DMS53 treated with DMSO at 0.1 percent for 48 hours (cell line): Measurements from ENCODE around the gene UBE3D.
"Not testable (repeated sequence)": the region's sequence is repeated elsewhere in the genome, so short reads cannot be mapped to it uniquely, and the experiment has no call there.

Source experiments
- DNase-seq: peaks from one replicate; lab custom pipeline; 2025; ENCODE audit not compliant: unreplicated experiment; lab: John Stamatoyannopoulos, UW

The UBE3D gene

GRCh38 chr6:82917346-82918064, 148.1 kb downstream of the UBE3D start:
- no peak for DNase-seq

- peak; percentile 89 for DNase-seq
Observed at GRCh38 chr6:82915666-82916065, 150.0 kb downstream of the UBE3D start.

- DNase-seq, result no peak
Observed at GRCh38 chr6:82914511-82914910, 151.1 kb downstream of the UBE3D start.

DNA sequence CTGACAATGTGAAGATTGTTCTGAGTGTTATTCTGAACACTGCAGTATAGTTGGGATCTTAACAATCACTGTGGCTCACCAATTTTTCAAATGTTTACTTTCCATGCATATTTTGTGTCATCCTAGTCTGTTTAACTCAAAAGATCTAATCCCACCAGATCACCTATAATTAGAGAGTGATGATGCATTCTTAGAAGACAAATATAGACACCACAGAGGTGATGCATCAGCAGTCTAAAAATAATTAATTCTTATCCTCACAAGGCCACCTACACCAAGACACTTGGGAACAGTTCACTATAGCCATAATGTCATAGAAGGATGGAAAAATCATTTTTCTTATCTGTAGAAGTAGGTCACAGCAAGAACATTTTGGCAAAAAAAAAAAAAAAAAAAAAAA, 154.8 kb downstream of the UBE3D start:
- DNase-seq, result no peak

DNA sequence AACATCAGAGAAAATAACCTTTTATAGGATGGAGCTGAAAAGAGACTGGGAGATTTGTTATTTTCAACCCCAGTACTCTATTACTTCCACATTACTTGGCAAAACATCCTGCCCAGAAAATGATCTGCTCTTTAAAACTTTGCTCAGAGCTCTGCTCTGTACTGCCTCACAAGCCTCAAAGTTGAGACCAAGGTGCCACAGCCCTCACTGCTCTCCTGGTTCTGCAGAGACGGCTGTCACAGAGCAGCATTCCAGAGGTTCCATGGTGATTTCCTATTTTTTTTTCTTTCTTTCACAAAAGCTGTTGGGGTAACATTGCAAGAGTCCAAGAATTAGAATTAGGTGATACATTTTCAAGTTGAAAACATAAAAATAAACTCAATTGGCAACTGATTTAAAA, 155.2 kb downstream of the UBE3D start:
- DNase-seq, result no peak

- no peak for DNase-seq
Observed at GRCh38 chr6:82909551-82909950, 156.1 kb downstream of the UBE3D start.

- DNase-seq, result no peak
Observed at GRCh38 chr6:82908661-82909060, 157.0 kb downstream of the UBE3D start.

- DNase-seq, result no peak
Observed at GRCh38 chr6:82906951-82907350, 158.7 kb downstream of the UBE3D start.

GRCh38 chr6:82906489-82906888, 159.2 kb downstream of the UBE3D start:
- no peak for DNase-seq

GRCh38 chr6:82904860-82905259, 160.8 kb downstream of the UBE3D start:
- peak; percentile 38 for DNase-seq

DNA sequence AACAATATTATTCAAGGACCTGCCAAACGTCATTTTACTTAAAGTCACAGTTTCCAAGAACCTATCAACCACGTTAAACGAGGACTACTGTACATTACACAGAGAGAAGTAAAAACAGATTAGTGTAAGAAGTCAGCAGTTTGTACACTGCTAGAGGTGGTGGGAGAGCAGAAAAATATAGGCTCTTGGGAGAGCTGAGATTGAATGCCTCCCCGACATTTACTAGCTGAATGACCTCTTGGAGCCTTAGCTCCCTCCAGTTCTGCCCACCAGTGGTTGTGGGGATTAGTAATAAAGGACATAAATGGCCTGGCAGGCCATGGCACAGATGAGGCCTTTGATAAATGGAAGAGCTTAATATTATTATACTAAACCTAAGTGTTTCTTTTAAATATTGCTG, 161.4 kb downstream of the UBE3D start:
- no peak for DNase-seq

- DNase-seq, result no peak
Observed at GRCh38 chr6:82902290-82902689, 163.4 kb downstream of the UBE3D start.

GRCh38 chr6:82894653-82895259, 170.9 kb downstream of the UBE3D start:
- DNase-seq, result no peak

DNA sequence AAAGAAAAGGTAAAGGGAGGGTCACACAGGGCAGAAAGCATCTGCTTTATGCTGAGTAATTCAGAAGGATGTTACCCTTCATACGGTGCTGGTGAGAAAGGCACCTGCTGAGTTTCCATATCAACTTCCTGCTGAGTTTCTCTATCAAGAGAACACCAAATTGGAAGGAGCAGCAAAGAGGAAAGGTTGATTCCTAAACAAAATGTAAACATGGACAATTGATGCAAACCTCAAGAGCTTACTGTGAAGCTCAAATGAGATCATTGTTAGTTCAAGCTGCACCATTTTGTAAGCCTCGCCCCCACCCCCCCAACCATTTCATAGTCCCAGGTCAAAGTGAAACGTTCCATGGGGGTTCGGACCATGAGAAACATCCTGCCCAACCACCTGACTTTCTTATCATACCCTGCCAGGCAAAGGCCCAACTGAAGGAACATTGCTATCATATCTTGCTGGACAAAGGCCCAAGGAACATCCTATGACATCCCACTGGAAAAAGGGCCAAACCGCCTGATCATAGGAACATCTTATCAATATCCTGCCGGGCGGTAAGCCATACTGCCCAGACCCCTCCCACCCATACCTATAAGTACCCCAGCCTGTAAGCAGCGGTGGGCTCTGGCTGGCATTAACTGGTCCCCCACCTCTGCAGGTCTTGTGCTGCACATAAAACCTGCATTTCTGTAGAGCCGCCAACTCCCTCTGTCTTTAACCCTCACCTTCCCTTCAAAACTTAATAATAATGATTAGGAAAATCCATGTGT, 171.6 kb downstream of the UBE3D start:
- DNase-seq, result no peak

- DNase-seq, result not testable (repeated sequence)
Observed at GRCh38 chr6:82891503-82891902, 174.1 kb downstream of the UBE3D start.

- DNase-seq, result no peak
Observed at GRCh38 chr6:82891076-82891475, 174.6 kb downstream of the UBE3D start.

DNA sequence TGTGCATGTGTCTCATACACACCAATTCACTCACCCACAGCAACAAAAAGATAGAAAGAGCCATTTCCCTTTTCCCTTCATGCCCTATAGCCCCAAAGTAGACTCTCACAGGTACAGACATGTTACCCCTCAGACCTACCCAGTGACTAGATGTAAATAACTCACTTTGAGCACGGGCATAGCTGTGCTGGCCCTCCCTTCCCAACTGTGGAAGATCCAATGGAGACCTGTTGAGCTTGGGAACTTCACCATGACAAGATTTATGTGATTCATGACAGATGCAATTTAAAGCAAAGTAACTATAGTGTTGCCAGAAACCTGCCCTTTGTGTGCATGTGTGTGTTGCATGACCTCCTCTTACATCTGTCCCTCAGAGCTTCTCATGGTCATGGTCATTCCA, 175.4 kb downstream of the UBE3D start:
- DNase-seq, result no peak

DNA sequence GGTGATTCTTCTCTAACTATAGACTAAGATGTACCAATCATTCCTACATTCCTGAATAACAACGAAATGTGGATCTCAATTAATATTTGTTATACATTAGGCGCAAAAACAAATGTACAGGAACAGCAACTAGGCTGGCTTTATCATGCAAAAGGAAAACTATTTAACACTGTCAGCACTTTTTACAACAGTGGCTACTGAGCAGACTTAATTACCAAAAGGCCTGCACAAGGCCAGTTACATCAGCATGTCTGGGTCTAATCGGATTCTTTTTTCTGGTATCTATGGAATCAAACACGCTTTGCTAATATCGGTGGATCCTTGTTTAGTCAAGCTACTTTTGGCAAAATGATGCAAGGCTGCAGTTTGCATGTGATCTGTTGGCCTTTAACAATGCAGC, 176.5 kb downstream of the UBE3D start:
- no peak for DNase-seq

DNA sequence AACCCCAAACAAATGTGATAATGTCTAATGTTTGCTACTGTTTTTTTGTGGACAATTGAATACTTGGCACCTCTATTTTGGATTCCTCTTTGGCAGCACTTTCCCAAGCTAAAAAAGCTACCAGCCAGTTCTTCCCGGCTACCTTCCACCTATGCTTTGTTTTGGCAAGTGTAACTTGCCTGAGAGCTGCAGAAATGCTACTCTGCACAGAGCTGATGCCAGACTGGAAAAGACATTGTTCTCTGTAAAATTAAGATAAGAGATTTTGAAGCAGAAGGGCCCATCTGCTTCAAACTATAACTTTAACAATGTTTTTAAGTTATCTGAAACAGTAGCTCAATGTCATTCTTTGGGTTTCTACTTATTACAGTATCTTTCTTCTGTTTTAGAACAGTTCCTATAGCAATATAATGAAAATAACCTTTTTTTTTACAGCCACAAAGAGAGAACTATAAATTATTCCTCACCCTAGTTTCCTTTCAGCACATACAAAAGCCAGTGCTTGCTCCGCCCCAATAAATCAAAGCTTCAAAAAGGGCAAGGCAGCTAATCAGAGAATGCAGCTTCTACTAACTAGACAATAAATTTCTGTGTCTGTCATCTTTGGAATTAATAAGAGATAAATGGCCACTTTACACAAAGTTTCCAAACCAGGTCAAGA, 183.1 kb downstream of the UBE3D start:
- DNase-seq, result no peak

DNA sequence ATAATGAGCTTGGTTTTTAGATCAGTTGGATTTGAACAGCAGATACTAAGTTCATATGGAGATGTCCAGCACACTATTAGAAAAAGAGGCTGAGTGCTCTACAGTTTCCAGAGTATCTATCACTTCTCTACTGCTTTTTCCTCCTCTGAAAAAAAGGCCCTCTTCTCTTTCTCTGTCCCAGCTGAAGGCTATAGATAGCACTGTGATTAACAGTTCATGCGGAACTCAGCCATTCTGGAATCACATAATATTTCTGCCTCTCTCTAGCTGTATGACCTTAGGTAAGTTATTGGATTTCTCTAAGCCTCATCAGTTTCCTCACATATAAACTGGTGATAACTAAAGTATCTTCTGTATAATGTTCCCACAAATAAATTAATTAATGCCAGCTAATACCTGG, 184.1 kb downstream of the UBE3D start:
- DNase-seq, result no peak

- DNase-seq, result no peak
Observed at GRCh38 chr6:82878812-82879211, 186.8 kb downstream of the UBE3D start.
